Bronchial epithelial cell (primary cell): ENCODE measurements around the gene PRL. TPM values are rescaled to one million over a fixed set of nuclear protein-coding genes. Genes with fewer than 3 reads are reported as not detected.

Source experiments
- DNase-seq: peaks from one replicate; pipeline ENCODE4 v3.0.0-alpha.2; 2010; ENCODE audit warnings: low read depth
- FAIRE-seq: peaks from 2 replicates; lab custom pipeline; 2011; peaks lifted over from hg19 to GRCh38; lab: Jason Lieb, UNC
- H3K27me3 ChIP-seq: 2 replicates; pipeline ENCODE4 v1.5.1; 2011; ENCODE audit warnings: low read length; ENCODE audit not compliant: control insufficient read depth, insufficient read depth
- H3K36me3 ChIP-seq: 2 replicates; pipeline ENCODE4 v1.5.1; 2011; ENCODE audit warnings: low read length; ENCODE audit not compliant: control insufficient read depth, insufficient read depth
- H3K4me3 ChIP-seq: 2 replicates; pipeline ENCODE4 v1.5.1; 2011; ENCODE audit warnings: mild to moderate bottlenecking, low read depth, low read length, control low read depth
- CTCF ChIP-seq: IDR thresholded peaks from 2 replicates; pipeline ENCODE4 v1.5.1; 2011; ENCODE audit warnings: mild to moderate bottlenecking, moderate library complexity, low read length, control low read depth, inconsistent platforms; ENCODE audit not compliant: insufficient read depth, severe bottlenecking
- total RNA-seq: library from RNA; depleted of rRNA; stranded (reverse); fragments of >200 nt; gene quantifications from 2 replicates; pipeline ENCODE4 v1.2.1, GENCODE V29; 2014

PRL gene
- total RNA-seq, 1 donor from 2014 or later = not detected

- DNase-seq = no peak
- FAIRE-seq = no peak
- Histone ChIP-seq H3K27me3 (no peaks in the 10 kb centered on the region), H3K4me3 (no peak overlapping the region), H3K36me3 (no peaks in the 10 kb centered on the region)
- no peak for TF ChIP-seq CTCF
Measured at GRCh38 chr6:22253955-22254655, 42.7 kb downstream of the PRL start.

GRCh38 chr6:22251348-22251747 is 45.5 kb downstream of the PRL start:
- Histone ChIP-seq H3K27me3 (no peaks in the 10 kb centered on the region), H3K36me3 (no peaks in the 10 kb centered on the region), H3K4me3 (no peak overlapping the region)
- FAIRE-seq = no peak
- TF ChIP-seq CTCF = no peak
- DNase-seq = peak; percentile 85

- H3K4me3 ChIP-seq = no peak overlapping the region
- H3K27me3 ChIP-seq = no peaks in the 10 kb centered on the region
- FAIRE-seq (no peak), DNase-seq (no peak)
- no peak for TF ChIP-seq CTCF
- H3K36me3 ChIP-seq = no peaks in the 10 kb centered on the region
Measured at GRCh38 chr6:22250486-22250885, 46.4 kb downstream of the PRL start.

- TF ChIP-seq CTCF = no peak
- FAIRE-seq (no peak), DNase-seq (no peak)
- no peak overlapping the region for H3K4me3 ChIP-seq
- H3K27me3 ChIP-seq = no peaks in the 10 kb centered on the region
- H3K36me3 ChIP-seq = no peaks in the 10 kb centered on the region
Measured at GRCh38 chr6:22249711-22250350, 47.0 kb downstream of the PRL start.

GRCh38 chr6:22248513-22249308 is 48.1 kb downstream of the PRL start:
- H3K27me3 ChIP-seq = no peaks in the 10 kb centered on the region
- no peak for TF ChIP-seq CTCF
- H3K36me3 ChIP-seq = no peaks in the 10 kb centered on the region
- H3K4me3 ChIP-seq = no peak overlapping the region
- FAIRE-seq (no peak), DNase-seq (peak; percentile 70)
